ENCODE results near the gene DLEC1. TPM values are rescaled to one million over a fixed set of nuclear protein-coding genes. Genes with fewer than 3 reads are reported as not detected.

Gene DLEC1
- total RNA-seq: under 1 TPM; 0.07 to 0.78 (median 0.16) TPM

- TF ChIP-seq CTCF (IDR thresholded peaks at IDR 0.05) (no peak), EP300 (IDR thresholded peaks at IDR 0.05) (no peak), POLR2AphosphoS5 (IDR thresholded peaks at IDR 0.05) (no peak), POLR2A (IDR thresholded peaks at IDR 0.05) (no peak)
- H3K36me3 ChIP-seq: no peaks in the 10 kb centered on the region
- H3K4me3 ChIP-seq: peak within 1 kb of the TSS; percentile 5 to 57
- 9 to 22% methylated on average over 7 to 10 of the region's 67 CpGs for WGBS, 2 donors (ENCODE audit: low coverage in 1 of 2)
- no peaks in the 10 kb centered on the region for H3K27me3 ChIP-seq
- peak; percentile 62 for ATAC-seq
- peaks cover 0 to 19% (median 12%) of the 10 kb centered on the region in 3 donors for H3K4me1 ChIP-seq
- no peaks in the 10 kb centered on the region for H3K9me3 ChIP-seq
- peak within 1 kb of the TSS in 2 of 4 donors; percentile 14 to 36 for H3K27ac ChIP-seq
These were observed at the start of gene DLEC1 for GRCh38 chr3:38039101-38039898. Gene DLEC1 (plus strand): TSS chr3:38039208. CDS start chr3:38039226, 18 bp downstream.

GRCh38 chr3:37989821-37990480 lies 49.1 kb upstream of the DLEC1 start:
- H3K9me3 ChIP-seq: no peaks in the 10 kb centered on the region
- 100% methylated on average over 1 of the region's 7 CpGs; no CpG with 5 or more reads in 1 of the 2 donors for WGBS, 2 donors (ENCODE audit: low coverage in 1 of 2)
- ATAC-seq: no peak
- H3K4me1 ChIP-seq: peaks cover 0 to 20% (median 0%) of the 10 kb centered on the region in 3 donors
- H3K27me3 ChIP-seq: no peaks in the 10 kb centered on the region
- no peak overlapping the region for H3K27ac ChIP-seq
- TF ChIP-seq EP300 (IDR thresholded peaks at IDR 0.05) (no peak), POLR2A (IDR thresholded peaks at IDR 0.05) (no peak), POLR2AphosphoS5 (IDR thresholded peaks at IDR 0.05) (no peak), CTCF (IDR thresholded peaks at IDR 0.05) (no peak)
- no peak overlapping the region for H3K4me3 ChIP-seq
- peaks cover 0 to 2% of the 10 kb centered on the region in 2 donors for H3K36me3 ChIP-seq

GRCh38 chr3:37990527-37990926 lies 48.5 kb upstream of the DLEC1 start, which contains the start of gene VILL:
Gene VILL (plus strand): TSS chr3:37990786. CDS start chr3:37993673, 2,887 bp downstream.
- TF ChIP-seq POLR2A (IDR thresholded peaks at IDR 0.05) (no peak), POLR2AphosphoS5 (IDR thresholded peaks at IDR 0.05) (no peak), CTCF (IDR thresholded peaks at IDR 0.05) (no peak), EP300 (IDR thresholded peaks at IDR 0.05) (no peak)
- WGBS, 2 donors (ENCODE audit: low coverage in 1 of 2): 81% methylated on average over 4 of the region's 10 CpGs; no CpG with 5 or more reads in 1 of the 2 donors
- Histone ChIP-seq H3K36me3 (no peaks in the 10 kb centered on the region), H3K27me3 (no peaks in the 10 kb centered on the region), H3K9me3 (no peaks in the 10 kb centered on the region), H3K4me1 (peaks cover 0 to 26% (median 0%) of the 10 kb centered on the region in 3 donors), H3K4me3 (no peak within 1 kb of the TSS), H3K27ac (no peak within 1 kb of the TSS)
- no peak for ATAC-seq

- no peak for ATAC-seq
- TF ChIP-seq CTCF (IDR thresholded peaks at IDR 0.05): no peak
- no peak for TF ChIP-seq POLR2A (IDR thresholded peaks at IDR 0.05)
- no peak for TF ChIP-seq EP300 (IDR thresholded peaks at IDR 0.05)
- no peak for TF ChIP-seq POLR2AphosphoS5 (IDR thresholded peaks at IDR 0.05)
- H3K27me3 ChIP-seq: no peaks in the 10 kb centered on the region
- WGBS, 2 donors (ENCODE audit: low coverage in 1 of 2): 42 to 100% methylated on average over 2 to 4 of the region's 6 CpGs
- no peaks in the 10 kb centered on the region for H3K36me3 ChIP-seq
- no peak overlapping the region for H3K27ac ChIP-seq
- no peak overlapping the region for H3K4me3 ChIP-seq
- peaks cover 0 to 26% (median 0%) of the 10 kb centered on the region in 3 donors for H3K4me1 ChIP-seq
- no peaks in the 10 kb centered on the region for H3K9me3 ChIP-seq
These were observed 47.9 kb upstream of the DLEC1 start for GRCh38 chr3:37991109-37991508.

Measured in gastroesophageal sphincter (tissue), 4 donors.